GM23338 (cell line): Measurements from ENCODE around the gene UBE2H. TPM values are rescaled to one million over a fixed set of nuclear protein-coding genes. Genes with fewer than 3 reads are reported as not detected.

Experiments
- ATAC-seq: fragments of 200-7000 bp; cut with Tn5 transposase; 3 replicates; pipeline ENCODE4 v1.9.1; 2020
- DNase-seq: peaks from one replicate; pipeline ENCODE4 v3.0.0-alpha.2; 2015; ENCODE audit warnings: low spot score
- H2AFZ ChIP-seq: fragments of 200-600 bp; sonication (generic); 2 replicates; pipeline ENCODE4 v1.8.0; 2016; ENCODE audit warnings: antibody characterized with exemption, mild to moderate bottlenecking, moderate library complexity
- H3F3A ChIP-seq: fragments of 200-600 bp; sonication (generic); replicated peaks from 2 replicates; pipeline ENCODE4 v1.8.0; 2017; ENCODE audit warnings: antibody characterized with exemption, mixed run types, low read depth
- H3K27ac ChIP-seq: fragments of 200-600 bp; sonication (generic); 2 replicates; pipeline ENCODE4 v1.6.1; 2016; ENCODE audit warnings: low read depth
- H3K27me3 ChIP-seq: fragments of 200-600 bp; sonication (generic); 2 replicates; pipeline ENCODE4 v1.8.0; 2016; ENCODE audit warnings: mild to moderate bottlenecking, mixed run types, moderate library complexity; ENCODE audit not compliant: insufficient read depth
- H3K36me3 ChIP-seq: fragments of 200-600 bp; sonication (generic); 2 replicates; pipeline ENCODE4 v1.8.0; 2016; ENCODE audit warnings: mild to moderate bottlenecking; ENCODE audit not compliant: insufficient read depth
- H3K4me1 ChIP-seq: fragments of 200-600 bp; sonication (generic); 2 replicates; pipeline ENCODE4 v1.8.0; 2016; ENCODE audit warnings: mild to moderate bottlenecking, moderate library complexity; ENCODE audit not compliant: insufficient read depth
- H3K4me2 ChIP-seq: fragments of 200-600 bp; sonication (generic); 2 replicates; pipeline ENCODE4 v1.7.1; 2017; ENCODE audit warnings: mixed run types
- H3K4me3 ChIP-seq: fragments of 200-600 bp; sonication (generic); 2 replicates; pipeline ENCODE4 v1.6.1; 2016; ENCODE audit warnings: mixed run types
- H3K79me2 ChIP-seq: fragments of 200-600 bp; sonication (generic); replicated peaks from 2 replicates; pipeline ENCODE4 v1.8.0; 2017; ENCODE audit warnings: mild to moderate bottlenecking; ENCODE audit not compliant: insufficient read depth
- H3K9me2 ChIP-seq: fragments of 200-600 bp; sonication (generic); 2 replicates; pipeline ENCODE4 v1.8.0; 2017; ENCODE audit not compliant: insufficient read depth
- H4K20me1 ChIP-seq: fragments of 200-600 bp; sonication (generic); replicated peaks from 2 replicates; pipeline ENCODE4 v1.8.0; 2017; ENCODE audit warnings: mild to moderate bottlenecking; ENCODE audit not compliant: insufficient read depth
- H3K27ac Mint-ChIP-seq: 2 replicates; pipeline ENCODE4 v1.8.0; 2020; ENCODE audit warnings: inconsistent platforms, mild to moderate bottlenecking, moderate library complexity, mixed read lengths
- H3K27me3 Mint-ChIP-seq: 3 replicates; pipeline ENCODE4 v1.8.0; 2022; ENCODE audit warnings: low read depth, mild to moderate bottlenecking, moderate library complexity, mixed read lengths, inconsistent platforms; ENCODE audit not compliant: insufficient read depth, poor library complexity
- H3K36me3 Mint-ChIP-seq: 3 replicates; pipeline ENCODE4 v1.8.0; 2021; ENCODE audit warnings: low read depth, mild to moderate bottlenecking, inconsistent platforms, moderate library complexity, mixed read lengths
- H3K4me1 Mint-ChIP-seq: 3 replicates; pipeline ENCODE4 v1.8.0; 2020; ENCODE audit warnings: mild to moderate bottlenecking, inconsistent platforms, mixed read lengths
- H3K4me3 Mint-ChIP-seq: 3 replicates; pipeline ENCODE4 v1.8.0; 2021; ENCODE audit warnings: moderate library complexity, mild to moderate bottlenecking, inconsistent platforms, mixed read lengths
- H3K9me3 Mint-ChIP-seq: 3 replicates; pipeline ENCODE4 v1.8.0; 2020; ENCODE audit warnings: moderate library complexity, mild to moderate bottlenecking, inconsistent platforms, mixed read lengths
- CREB1 ChIP-seq: fragments of 250-450 bp; sonication (Bioruptor Pico); IDR thresholded peaks from 2 replicates; pipeline ENCODE4 v1.5.0; 2020; ENCODE audit warnings: low read depth, mild to moderate bottlenecking, moderate library complexity
- CTCF ChIP-seq, 2 experiments: fragments of 200-600 bp in 1 of 2; sonication (generic) in 1 of 2; conservative IDR thresholded peaks; 2 replicates each; pipeline versions ENCODE4 v1.5.1 to v1.6.1; 2016 to 2017; ENCODE audit warnings: antibody characterized with exemption in 2 of 2, low read depth in 2 of 2, mild to moderate bottlenecking in 2 of 2, moderate library complexity in 1 of 2
- ETS1 ChIP-seq: IDR thresholded peaks from 2 replicates; pipeline ENCODE4 v1.6.1; 2016; ENCODE audit warnings: antibody characterized with exemption
- JUNB ChIP-seq: IDR thresholded peaks from one replicate; pipeline ENCODE4 v1.6.1; 2016; ENCODE audit warnings: antibody characterized with exemption; ENCODE audit not compliant: unreplicated experiment
- NANOG ChIP-seq: IDR thresholded peaks from 2 replicates; pipeline ENCODE4 v1.6.1; 2016; ENCODE audit warnings: antibody characterized with exemption, borderline replicate concordance
- ZNF114 ChIP-seq: fragments of 250-450 bp; sonication (Bioruptor Pico); IDR thresholded peaks from 2 replicates; pipeline ENCODE4 v1.5.0; 2020; ENCODE audit warnings: mild to moderate bottlenecking, moderate library complexity
- ZNF462 ChIP-seq: fragments of 250-450 bp; sonication (Bioruptor Pico); IDR thresholded peaks from 2 replicates; pipeline ENCODE4 v1.5.0; 2020; ENCODE audit warnings: mild to moderate bottlenecking, moderate library complexity
- polyA plus RNA-seq: library from polyadenylated mRNA; unstranded; fragments of >200 nt; fragmentation: Nextera tagmentation; extraction: Ambion mirVana; gene quantifications from 2 replicates; pipeline ENCODE4 v1.2.1, GENCODE V29; 2016
- total RNA-seq: library from RNA; depleted of rRNA; stranded (reverse); fragments of >200 nt; shearing (Covaris generic); gene quantifications from 2 replicates; pipeline ENCODE4 v1.2.3, GENCODE V29; 2014

The UBE2H gene
- total and polyA plus RNA-seq, 2 experiments from 2014 or later, result 40.8 to 86.5 TPM

GRCh38 chr7:129958643-129959470 is 6.1 kb upstream of the UBE2H start (continued):
- TF ChIP-seq ZNF462 (CRISPR knock-in tag) (no peak), CREB1 (CRISPR knock-in tag) (no peak), NANOG (no peak), ETS1 (no peak), ZNF114 (CRISPR knock-in tag) (no peak)

- no peak overlapping the region; the same call in 1 of the 2 replicates for H3K27ac ChIP-seq
- no peak overlapping the region for H3K4me2 ChIP-seq
- peaks cover 15% of the 10 kb centered on the region for H3K79me2 ChIP-seq
- H3F3A ChIP-seq, result peaks cover 3% of the 10 kb centered on the region; the same call in 1 of the 2 replicates
- Mint-ChIP-seq H3K27ac (no peak overlapping the region), H3K36me3 (peaks cover 7% of the 10 kb centered on the region; the same call in 2 of the 3 replicates), H3K27me3 (peaks cover 11% of the 10 kb centered on the region), H3K4me3 (no peak overlapping the region), H3K9me3 (no peaks in the 10 kb centered on the region), H3K4me1 (peaks cover 23% of the 10 kb centered on the region)
- no peak for DNase-seq
- H3K4me1 ChIP-seq, result peaks cover 5% of the 10 kb centered on the region
- H4K20me1 ChIP-seq, result no peaks in the 10 kb centered on the region
- ATAC-seq, result no peak
- H2AFZ ChIP-seq, result peak overlapping the region; percentile 91
- H3K9me2 ChIP-seq, result 0 out of 2 replicates have a peak, but pooled peaks cover 3% of the 10 kb centered on the region
- no peaks in the 10 kb centered on the region for H3K36me3 ChIP-seq
- H3K4me3 ChIP-seq, result no peak overlapping the region
- H3K27me3 ChIP-seq, result no peaks in the 10 kb centered on the region
- TF ChIP-seq CTCF (conservative IDR thresholded peaks at IDR 0.05; ENCODE audit: low read depth in 2 of 2) (no peak), JUNB (no peak), ZNF114 (CRISPR knock-in tag) (no peak)
Observed at GRCh38 chr7:129955993-129956543, 3.3 kb upstream of the UBE2H start.
